Activated T-cell treated with anti-CD3 and anti-CD28 coated beads for 24 hours (primary cell): ENCODE results near the gene CACNA2D1.
"Not testable (repeated sequence)": the region's sequence is repeated elsewhere in the genome, so short reads cannot be mapped to it uniquely, and the experiment has no call there.

Source experiments
- DNase-seq: peaks from one replicate; pipeline ENCODE4 v3.0.0-alpha.2; 2020; ENCODE audit warnings: low read depth

The CACNA2D1 gene

DNA sequence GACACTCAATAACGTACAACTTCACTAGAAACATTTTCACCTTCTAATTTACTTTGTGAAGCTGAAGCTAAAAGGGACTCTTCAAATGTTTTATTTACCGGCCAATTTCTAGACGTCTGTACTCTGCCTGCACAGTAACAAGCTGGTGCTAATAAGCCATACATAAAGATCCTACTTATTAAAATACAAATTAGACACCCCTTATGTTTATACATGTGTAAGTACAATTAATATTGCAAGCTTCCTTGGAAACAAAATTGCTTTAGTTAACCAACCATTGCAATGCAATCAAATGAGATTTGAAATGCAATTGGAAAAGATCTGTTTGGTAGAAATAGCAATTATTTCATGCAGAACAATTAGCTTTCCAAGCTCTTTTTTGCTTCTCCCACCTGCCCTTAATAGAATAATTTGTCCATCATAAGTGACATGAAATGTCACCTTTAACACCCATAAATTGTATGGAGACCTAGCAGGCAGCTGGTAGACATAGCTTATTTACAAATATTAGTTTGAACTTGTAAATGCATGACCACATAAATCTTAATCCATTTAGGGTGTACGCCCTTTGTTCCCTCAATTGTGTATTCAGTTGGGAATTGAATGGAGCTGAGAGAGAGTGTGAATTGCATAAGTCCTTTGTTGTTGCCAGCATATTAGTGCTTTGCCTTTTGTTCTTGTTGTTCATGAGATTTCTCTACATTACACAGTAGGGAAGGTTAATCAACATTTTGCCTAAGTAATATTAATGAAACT is 277.1 kb downstream of the CACNA2D1 start:
- no peak for DNase-seq

DNA sequence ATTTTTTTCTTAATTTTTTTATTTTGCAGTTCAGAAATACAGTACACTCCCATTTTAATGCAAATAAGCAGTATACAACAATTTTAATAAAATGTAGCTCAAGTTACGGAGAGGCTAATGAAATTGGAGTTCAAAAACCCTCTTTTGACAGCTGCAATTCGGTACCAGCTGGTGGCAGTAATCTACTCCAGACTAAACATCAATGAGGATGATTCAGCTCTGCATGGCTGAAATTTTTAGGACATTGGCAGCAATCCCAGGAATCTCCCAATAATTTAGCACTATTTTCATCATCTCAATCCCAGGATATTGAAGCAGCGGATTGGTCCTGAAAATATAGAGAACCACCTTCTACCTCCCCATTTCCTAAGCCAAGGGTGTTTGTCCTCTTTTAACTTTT is 278.8 kb downstream of the CACNA2D1 start:
- no peak for DNase-seq

DNA sequence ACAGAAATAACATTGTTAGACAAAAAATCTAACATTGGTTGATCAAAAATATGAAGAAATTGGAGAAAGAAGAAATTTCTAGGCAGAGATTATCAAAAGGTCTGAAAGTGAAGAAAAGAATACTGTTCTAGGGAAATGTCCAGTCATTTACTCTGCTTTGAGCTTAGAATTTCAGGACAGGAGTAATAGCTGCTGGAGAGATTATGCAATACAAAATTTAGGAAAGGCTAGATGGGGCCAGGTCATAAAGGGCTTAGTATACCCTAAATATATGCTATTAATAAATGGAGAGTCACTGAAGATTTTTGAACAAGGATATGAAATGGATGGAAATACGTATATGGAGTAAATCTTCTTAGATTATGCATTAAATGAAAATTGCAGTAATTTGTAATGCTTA is 279.2 kb downstream of the CACNA2D1 start:
- DNase-seq, result no peak

DNA sequence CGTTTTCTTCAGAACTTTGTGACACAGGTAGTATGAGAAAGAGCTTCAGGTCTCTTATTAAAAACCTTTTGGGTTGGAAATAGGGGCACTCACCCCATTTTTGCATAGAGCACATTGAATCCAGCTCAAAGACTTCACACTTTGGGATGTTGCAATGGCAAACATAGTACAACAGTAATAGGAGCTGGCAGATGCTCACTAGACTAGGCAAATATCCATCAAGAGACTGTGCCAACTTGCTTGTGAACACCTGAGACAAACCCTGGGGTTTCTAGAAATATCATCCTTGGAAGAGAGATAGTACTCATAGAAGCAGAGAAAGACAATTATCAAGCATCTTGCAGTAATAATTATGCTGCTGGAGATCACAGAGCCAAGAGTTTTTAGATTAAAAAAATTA is 280.0 kb downstream of the CACNA2D1 start:
- no peak for DNase-seq

DNA sequence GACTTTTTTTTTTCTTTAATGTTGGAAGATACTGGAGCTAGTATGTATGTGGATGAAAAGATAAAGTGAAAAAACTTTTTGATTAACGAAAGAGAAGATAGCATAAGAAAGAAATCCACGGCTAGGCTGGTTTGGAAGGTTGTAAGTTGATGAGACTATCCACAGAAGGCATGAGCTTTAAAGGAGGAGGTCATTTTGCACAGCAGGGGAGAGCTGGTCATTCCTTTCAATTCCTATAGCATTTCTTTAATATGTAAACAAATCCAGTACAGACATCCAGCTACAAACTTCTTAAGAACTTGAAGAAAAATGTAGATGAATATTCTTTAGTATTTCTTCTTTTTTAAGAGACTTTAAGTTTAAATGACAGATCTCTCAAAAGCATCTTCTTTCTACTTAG is 281.3 kb downstream of the CACNA2D1 start:
- DNase-seq, result no peak

DNA sequence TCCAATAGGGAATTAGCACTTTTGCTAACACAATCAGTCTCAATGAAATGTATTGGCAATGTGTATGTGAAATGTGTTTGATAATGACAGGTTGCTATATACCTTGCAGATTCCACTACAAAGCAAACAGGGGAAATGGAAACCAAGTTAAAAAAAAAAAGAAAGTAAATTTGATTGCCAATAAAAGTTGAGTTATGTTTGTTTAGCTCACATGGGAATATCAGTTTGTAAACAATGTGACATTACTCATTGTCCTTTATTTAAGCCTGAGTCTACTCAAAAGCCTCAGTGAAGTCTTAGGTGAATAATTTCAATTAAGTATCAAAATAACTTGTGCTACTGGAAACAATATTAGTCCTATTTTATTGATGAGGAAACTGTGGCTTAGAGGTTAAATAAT is 285.2 kb downstream of the CACNA2D1 start:
- DNase-seq, result no peak

DNA sequence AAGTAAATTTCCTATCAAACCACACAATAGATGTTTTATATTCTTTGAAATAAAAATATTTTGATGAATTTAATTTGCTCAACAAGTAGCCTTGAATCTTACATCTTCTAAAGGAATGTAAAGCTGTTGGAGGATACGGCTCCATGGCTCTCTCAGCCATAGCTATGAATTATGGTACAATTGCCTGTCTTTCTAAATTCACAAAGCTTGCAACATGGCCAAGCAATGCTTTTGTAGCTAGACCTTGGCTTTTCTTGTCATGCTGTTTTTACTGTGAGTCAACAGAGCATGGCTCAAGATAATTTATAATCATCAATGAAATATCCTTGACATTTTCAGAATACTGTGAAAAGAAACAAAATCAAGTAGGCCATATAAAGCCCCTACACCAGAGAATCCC is 286.7 kb downstream of the CACNA2D1 start:
- no peak for DNase-seq

DNA sequence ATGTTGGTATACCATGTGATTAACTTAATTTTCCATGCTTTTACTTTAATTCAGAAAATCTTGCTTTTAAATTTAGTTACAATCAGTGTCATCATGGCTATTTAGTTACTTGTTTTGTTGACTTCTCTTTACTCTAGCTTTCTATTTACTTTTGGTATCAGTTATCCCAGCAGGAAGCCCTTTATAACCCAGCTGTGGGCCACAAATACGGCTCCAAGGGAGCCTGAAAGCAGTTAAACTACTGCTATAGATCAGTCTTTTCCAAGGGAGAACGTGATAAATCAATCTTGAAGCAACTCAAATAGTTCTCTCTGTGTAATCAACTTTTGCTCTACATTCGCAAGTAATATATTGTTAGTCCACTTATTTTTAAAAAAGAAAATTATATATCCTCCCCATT is 287.4 kb downstream of the CACNA2D1 start:
- DNase-seq, result no peak

DNA sequence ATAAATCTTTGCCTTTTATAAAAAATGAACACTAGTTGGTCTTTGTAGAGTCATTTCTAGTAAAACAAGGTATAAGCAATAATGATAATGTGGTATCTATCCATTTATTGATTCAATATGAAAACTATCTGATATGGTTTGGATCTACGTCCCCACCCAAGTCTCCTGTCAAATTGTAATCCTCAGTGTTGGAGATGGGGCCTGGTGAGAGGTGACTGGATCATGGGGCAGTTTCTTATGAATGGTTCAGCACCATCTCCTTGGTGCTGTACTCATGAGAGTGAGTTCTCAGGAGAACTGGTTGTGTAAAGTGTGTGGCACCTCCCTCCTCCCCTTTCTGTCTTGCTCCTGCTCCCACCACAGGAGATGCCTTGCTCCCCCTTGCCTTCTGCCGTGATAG is 288.8 kb downstream of the CACNA2D1 start:
- no peak for DNase-seq

DNA sequence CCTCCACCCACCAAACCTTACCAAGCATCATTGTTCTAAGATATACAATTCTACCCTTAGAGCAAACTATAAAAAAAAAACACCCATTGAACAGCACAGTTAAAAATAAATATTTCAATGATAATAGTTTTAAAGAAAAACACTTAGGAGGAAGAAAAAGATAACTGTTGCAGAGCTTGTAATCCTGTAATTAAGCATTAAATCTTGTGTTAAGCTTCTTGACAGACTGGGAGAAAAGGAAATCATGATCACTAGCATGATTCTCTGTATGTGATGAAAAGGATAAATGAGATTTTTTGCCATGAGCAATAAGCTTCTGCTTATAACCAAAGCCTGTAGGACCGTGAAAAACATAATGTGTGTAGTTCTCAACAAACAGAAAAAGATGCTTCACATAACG is 289.8 kb downstream of the CACNA2D1 start:
- DNase-seq, result no peak

DNA sequence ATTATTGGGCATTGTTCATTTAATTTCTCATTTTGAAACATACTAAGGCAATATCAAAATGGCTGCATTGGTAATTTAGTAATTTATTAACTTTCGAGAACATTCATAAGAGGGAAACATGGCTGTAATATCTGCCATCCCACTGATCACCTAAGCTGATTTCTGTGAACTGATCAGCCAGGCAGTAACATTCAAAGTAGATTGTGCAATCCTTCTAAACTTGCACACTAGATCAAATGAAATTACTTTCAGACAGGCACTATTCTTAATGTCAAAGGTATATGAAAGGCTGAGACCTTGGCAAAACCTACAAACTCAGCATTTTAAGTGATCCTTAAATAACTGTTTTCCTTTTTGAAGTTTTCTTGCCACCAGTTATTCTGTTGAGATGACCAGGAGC is 290.7 kb downstream of the CACNA2D1 start:
- no peak for DNase-seq

DNA sequence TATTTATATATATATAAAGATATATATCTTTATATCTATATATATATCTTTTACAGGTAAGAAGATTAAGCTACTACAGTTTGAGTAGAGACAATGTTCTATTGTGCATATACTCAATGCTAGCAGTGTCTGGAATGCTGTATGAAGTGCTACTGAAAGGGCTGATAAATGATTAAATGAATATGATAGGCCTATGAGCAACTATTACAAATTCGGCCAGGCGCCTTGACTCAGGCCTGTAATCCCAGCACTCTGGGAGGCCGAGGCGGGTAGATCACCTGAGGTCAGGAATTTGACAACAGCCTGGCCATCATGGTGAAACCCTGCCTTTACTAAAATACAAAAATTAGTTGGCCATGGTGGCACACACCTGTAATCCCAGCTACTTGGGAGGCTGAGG is 297.1 kb downstream of the CACNA2D1 start:
- DNase-seq, result no peak

DNA sequence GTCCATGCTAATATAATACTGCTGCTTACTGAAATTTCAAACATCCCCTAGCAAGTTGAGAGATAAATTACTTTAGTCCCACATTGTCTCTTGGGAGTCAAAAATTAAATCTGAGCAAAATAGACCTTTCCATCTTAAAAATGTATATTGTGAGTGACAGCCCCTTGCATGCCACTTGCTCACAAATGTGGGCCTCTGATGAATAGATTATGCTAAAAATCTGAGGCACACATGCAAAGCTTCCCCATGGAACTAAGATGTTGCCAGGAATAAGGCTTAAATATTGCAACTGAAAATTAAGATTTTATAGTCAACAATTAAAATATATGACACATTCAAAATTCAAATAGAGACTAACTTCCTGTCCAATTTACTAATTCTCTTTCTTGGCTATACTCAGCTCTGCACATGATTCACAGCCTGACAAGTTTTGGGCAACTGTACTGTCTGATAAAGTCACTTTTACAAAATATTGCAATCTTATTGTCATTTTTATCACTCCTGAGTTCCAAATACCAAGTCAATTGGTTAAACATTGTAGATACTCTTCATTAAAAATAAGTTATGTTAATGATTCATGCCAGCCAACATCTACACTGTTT is 301.2 kb downstream of the CACNA2D1 start:
- DNase-seq, result no peak

DNA sequence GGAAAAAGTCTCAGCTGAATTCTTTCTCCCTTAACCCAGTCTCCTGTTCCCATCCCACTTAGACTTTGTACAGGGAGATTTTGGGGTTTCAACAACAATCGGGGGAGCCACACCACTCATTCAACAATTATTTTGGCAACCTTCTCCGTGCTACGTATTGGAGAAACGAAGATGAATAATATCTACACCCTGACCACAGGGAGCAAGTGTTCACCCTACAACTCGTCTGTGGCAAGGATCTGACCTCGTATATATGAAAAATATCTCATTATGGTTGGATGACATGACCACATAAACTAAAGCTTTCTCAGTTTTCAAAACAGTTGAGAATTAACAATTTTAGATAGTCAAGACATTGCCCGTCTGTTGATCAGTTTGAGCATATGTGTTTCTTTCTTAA is 302.1 kb downstream of the CACNA2D1 start:
- no peak for DNase-seq

DNA sequence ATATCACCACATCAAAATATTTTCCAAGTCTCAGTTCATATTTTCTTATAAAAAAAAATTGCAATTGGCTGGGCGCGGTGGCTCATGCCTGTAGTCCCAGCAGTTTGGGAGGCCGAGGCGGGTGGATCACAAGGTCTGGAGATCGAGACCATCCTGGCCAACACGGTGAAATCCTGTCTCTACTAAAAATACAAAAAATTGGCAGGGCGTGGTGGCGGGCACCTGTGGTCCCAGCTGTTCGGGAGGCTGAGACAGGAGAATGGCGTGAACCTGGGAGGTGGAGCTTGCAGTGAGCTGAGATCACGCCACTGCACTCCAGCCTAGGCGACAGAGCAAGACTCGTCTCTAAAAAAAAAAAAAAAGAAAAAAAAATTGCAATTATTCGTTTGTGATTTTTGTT is 303.0 kb downstream of the CACNA2D1 start:
- not testable (repeated sequence) for DNase-seq

DNA sequence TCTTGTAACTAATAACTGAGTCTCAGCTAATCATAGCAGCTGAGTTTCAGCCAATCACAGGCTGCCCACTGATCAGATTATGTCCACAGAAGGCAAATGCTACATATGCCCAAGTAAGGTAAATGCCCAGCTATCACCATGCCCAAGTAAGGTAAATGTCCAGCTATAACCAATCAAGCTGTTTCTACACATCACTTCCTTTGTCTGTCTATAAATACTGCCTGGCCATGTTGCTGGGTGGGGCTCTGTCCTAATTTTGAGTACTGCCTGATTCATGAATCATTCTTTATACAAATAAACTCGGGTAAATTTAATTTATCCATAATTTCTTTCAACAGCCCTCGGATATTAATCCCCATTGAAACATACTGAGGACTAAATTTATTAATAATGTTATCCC is 312.4 kb downstream of the CACNA2D1 start:
- DNase-seq, result no peak

DNA sequence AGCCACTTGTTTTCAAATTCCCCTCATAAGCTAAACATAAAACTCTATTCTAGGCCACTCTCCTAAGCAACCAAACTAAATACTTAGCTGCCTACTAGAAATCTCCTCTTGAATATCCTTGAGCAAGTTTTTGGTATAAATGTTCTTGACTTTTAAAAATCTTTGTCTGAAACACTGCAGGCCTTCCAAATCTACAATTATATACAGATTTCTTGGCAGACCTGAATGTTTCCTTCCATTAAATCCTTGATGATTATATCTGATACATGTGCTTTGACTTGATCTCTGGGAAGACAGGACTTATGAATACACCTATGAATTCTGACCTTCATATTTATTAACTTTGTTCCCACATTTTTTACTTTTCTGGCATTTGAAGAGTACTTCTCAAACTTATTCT is 314.5 kb downstream of the CACNA2D1 start:
- no peak for DNase-seq

DNA sequence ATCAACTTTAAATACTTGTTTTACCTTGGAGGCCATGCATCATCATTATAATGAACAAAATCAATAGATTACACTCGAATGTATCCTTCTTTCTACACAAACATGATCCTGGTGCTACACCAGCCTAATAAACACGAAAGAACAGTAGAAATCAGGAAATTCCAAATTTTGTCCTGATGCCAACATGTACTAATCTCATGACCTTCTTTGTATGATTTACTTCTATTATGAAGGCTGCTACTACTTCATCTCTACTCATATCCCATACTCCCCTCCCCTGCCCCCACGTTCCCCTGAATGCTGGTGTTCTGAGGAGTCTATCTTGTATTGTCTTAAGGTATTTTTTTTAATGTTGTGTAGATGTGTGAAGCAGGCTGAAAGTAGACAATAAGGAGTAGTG is 315.0 kb downstream of the CACNA2D1 start:
- no peak for DNase-seq

DNA sequence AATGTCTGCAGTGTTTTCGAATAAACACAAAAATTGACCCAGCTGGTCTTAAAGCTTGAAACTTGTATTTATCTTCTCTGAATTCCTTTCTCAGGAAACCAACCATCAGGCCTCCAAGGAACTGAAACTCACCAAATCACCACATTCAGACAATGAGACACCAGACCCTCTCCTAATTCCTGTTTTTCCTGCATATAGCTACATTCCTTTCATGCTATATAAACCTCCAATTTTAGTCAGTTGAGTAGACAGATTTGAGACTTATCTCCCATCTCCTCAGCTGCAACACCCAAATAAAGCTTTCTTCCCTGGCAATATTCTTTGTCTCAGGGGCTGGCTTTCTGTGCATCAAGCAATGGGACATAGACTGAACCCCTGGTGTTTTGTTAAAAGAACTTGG is 317.0 kb downstream of the CACNA2D1 start:
- no peak for DNase-seq

DNA sequence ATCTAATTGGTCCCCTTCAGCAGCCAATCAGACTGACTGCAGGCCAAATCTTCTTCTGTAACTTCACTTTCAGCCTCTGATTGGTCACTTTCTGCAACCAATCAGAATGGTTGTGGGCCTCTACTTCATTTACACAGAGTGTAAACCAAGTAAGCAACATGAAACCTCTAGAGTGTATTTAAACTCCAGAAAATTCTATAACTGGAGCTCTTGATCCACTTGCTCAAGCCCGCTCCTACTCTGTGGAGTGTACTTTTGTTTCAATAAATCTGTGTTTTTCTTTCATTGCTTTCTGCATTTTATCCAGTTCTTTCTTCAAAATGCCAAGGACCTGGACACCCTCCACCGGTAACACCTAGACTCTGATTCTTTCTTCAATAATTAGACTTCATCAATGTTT is 319.1 kb downstream of the CACNA2D1 start:
- no peak for DNase-seq

DNA sequence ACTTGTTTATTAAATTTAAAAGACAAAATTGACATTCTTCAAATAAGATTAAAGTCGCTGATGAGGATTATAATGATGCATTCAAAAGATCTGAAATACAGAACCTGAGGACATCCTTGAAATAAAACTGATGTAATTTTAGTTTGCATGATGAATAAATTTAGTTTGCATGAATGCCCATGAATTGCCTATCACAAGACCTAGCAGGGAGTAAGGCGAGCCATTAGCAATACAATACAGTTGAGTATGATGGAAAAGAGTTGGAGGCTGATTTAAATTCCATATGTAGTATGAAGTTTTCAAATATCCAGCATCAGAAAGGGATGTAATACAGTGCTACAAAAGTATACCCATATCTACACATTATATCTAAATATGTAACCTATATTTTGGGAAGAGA is 321.3 kb downstream of the CACNA2D1 start:
- no peak for DNase-seq

DNA sequence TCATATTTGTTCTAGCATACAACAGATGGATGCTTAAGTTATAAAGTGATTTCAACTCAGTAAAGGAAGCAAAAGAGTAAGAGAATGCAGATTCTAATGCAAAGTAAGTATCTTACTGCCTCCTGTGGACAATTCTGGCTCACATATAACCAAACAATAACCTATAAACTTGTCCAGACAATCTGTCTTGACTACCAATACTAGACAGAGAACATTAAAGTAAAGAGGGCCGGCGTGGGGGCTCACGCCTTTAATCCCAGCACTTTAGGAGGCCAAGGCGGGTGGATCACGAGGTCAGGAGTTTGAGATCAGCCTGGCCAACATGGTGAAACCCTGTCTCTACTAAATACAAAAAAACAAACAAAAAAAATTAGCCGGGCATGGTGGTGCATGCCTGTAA is 329.3 kb downstream of the CACNA2D1 start:
- no peak for DNase-seq

DNA sequence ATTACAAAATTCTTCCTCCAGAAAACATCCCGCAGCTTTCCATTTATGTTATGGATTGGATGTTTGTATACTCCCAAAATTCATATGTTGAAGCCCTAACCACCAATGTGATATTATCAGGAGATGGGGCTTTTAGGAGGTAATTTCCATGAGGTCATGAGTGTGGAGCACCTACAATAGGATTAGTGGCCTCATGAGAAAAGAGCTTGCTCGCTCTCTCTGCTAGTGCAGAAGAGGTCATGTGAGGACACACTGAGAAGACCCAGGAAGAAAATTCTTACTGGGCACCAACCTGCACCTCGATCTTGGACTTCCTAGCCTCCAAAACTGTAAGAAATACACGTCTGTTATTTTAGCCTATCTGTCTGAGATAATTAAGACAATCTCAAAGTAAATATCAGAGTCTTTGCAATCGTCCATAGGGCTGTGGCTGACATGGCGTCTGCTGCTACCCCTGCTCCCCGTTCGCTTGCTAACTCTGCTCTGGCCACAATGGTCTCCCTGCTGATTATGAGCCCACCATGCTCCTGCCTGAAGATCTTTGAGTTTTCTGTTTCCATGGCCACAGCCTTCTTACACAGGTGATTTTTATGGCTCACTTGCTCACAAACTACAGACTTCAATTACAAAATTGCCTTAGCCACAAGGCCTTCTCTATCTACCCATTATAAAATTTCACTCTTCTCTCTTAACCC is 333.3 kb downstream of the CACNA2D1 start:
- no peak for DNase-seq

DNA sequence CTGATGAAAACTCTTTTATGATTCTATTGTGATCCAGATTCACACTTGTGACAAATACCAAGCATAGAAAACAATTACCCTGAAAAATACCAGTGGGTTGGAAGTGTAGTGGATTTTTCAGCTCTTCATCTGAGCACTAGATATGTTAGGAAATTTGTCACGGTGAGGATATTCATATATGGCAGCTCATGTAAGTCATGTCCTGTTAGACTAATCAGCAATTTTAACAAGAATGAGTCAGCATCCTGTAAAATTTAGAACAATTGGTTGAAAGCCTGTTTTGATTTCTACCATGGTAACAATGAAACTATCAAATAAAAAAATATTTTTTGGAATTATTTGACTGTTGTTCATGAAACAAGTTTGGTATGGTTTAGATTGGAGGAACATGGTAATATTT is 334.3 kb downstream of the CACNA2D1 start:
- no peak for DNase-seq
